GM19240 (cell line): Measurements from ENCODE around the gene POU5F2.

Source experiments
- DNase-seq: peaks from one replicate; pipeline ENCODE4 v3.0.0; 2011; ENCODE audit warnings: low spot score; ENCODE audit not compliant: insufficient read length

POU5F2 gene

DNA sequence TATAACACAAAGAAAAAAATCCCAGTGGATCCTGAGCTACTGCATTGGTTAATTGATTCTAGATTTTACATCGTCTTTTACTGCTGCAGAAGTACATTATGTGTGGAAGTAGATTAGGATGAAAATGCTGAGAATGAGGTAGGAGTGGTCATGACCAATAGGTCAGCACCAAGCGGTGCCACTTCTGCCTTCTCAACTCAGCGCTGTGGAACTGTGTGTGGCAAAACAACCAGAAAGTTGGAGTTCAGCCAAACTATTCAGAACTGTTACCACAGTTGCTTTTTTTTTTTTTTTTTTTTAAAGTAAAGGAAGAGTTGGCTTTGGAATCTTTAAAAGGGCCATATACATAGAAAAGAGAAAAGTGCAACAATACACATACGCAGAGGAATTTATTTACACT, 24.2 kb downstream of the POU5F2 start:
- DNase-seq = no peak

DNA sequence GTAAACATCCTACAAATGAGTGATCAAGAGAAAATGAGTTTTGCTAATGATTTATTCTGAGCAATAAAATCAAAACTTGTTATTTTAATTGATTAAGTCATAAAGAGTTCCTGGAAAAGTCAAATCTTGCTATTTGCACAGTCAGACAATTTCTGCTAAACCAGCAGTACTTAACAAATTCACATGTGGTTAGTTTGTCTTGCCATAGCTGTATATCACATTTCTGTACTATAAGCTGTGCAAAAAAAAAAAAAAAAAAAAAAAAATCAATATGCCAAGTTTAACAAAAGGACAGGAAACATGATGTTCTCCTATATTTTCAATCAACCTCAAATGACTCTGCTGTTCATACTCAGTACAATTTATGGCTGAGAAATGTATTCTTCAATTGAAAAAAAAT, 24.9 kb downstream of the POU5F2 start:
- no peak for DNase-seq

DNA sequence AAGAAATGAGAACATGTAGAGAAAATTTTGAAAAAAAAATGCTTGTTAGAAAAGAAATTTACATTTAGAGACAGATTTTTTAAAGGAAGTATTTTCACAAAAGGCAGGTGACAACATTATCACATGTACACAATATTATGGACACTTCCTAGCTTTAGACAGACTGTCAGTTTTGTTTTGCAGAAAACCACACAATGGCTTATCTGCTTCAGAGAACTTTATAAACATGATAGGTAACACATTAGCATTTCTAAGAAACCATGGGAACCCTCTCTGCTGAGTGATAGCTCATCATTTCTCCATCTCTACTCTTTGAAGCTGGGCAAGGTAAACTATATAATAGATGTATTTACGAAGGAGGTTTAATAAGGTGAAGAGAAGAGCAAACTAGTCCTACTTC, 25.6 kb downstream of the POU5F2 start:
- no peak for DNase-seq

DNA sequence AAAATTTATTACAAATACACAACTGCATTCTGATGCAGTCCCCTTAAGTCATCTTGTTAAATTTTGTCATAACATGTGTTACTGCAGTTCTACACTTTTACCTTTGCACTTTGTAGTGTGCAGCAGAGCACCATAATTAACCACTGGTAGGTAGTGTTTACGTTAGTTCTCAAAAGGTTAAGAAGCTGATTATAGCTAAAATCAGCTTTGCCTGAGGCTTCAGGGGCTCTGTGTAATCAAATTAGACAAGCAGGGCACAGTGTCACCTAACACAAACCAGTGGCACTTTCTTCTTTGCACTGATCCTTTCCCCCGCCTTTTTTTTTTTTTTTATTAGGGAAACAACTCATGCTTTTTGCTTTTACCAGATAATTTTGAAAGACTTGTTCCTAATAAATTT, 26.1 kb downstream of the POU5F2 start:
- DNase-seq = no peak

DNA sequence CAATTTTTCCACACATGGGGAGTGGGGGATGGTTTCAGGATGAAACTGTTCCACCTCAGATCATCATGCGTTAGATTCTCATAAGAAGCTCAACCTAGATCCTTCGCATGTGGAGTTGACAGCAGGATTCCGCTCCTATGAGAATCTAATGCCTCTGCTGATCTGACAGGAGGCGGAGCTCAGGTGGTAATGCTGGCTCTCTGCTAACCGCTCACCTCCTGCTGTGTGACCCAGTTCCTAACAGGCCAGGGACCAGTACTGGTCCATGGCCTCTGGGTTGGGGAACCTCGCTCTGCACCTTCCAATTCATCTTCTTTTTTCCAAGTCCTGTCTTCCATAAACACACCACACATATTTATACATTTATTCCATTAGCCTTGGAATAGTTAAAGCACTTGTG, 33.0 kb downstream of the POU5F2 start:
- no peak for DNase-seq

GRCh38 chr5:93705896-93706295, 35.5 kb downstream of the POU5F2 start:
- no peak for DNase-seq

DNA sequence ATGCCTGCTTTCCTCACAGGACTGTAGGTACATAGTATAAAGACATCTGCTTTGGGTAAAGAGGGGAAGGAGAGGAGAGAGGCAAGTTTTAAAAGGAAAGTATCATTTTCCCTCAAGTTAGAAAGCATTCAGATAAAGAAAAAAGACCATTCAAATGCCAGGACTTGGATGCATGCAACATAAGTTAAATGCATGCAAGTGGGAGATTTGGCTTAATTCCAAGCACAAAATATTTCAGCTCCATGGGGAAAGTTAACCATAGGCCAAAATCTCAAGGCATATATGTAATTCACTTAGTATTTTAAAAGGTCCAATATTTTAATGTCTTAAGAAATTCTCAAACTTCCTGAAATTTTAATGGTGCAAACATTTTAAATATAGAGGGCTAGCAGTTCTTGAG, 36.4 kb downstream of the POU5F2 start:
- no peak for DNase-seq

- DNase-seq = no peak
These were observed 49.4 kb downstream of the POU5F2 start for GRCh38 chr5:93691997-93692396.
